SK-N-SH treated with all-trans-retinoic acid at 6 μM for 48 hours (cell line): ENCODE measurements around the gene KIRREL3.

Experiments
- ATAC-seq: fragments of 200-7000 bp; cut with Tn5 transposase; 3 replicates; pipeline ENCODE4 v1.9.1; 2020; ENCODE audit warnings: mild to moderate bottlenecking, moderate library complexity
- ARNTL ChIP-seq: fragments of 450-650 bp; formaldehyde crosslinking; IDR thresholded peaks from 2 replicates; pipeline ENCODE4 v1.5.0; 2020; ENCODE audit warnings: low read depth, mild to moderate bottlenecking, moderate library complexity, borderline replicate concordance
- BACH2 ChIP-seq: fragments of 250-450 bp; sonication (Bioruptor Pico); IDR thresholded peaks from 2 replicates; pipeline ENCODE4 v1.9.0; 2021; ENCODE audit warnings: mild to moderate bottlenecking, borderline replicate concordance
- CSDC2 ChIP-seq: fragments of 250-450 bp; sonication (Bioruptor Pico); IDR thresholded peaks from 2 replicates; pipeline ENCODE4 v1.5.0; 2020; ENCODE audit warnings: mild to moderate bottlenecking, moderate library complexity
- GLIS3 ChIP-seq: fragments of 250-450 bp; sonication (Bioruptor Pico); IDR thresholded peaks from 2 replicates; pipeline ENCODE4 v1.5.0; 2020; ENCODE audit warnings: mild to moderate bottlenecking, moderate library complexity
- ISL1 ChIP-seq: fragments of 250-450 bp; sonication (Bioruptor Pico); IDR thresholded peaks from 2 replicates; pipeline ENCODE4 v2.1.2; 2022; ENCODE audit warnings: mild to moderate bottlenecking, moderate library complexity
- OSR1 ChIP-seq: fragments of 250-450 bp; sonication (Bioruptor Pico); IDR thresholded peaks from 2 replicates; pipeline ENCODE4 v1.8.0; 2022; ENCODE audit warnings: moderate library complexity, mild to moderate bottlenecking, inconsistent platforms
- PATZ1 ChIP-seq: fragments of 250-450 bp; sonication (Bioruptor Pico); IDR thresholded peaks from 2 replicates; pipeline ENCODE4 v1.8.0; 2020; ENCODE audit warnings: mild to moderate bottlenecking, moderate library complexity, borderline replicate concordance
- PPARA ChIP-seq: fragments of 250-450 bp; sonication (Bioruptor Pico); IDR thresholded peaks from 2 replicates; pipeline ENCODE4 v1.5.0; 2020; ENCODE audit warnings: mild to moderate bottlenecking, borderline replicate concordance
- RARB ChIP-seq: fragments of 250-450 bp; sonication (Bioruptor Pico); IDR thresholded peaks from 2 replicates; pipeline ENCODE4 v1.8.0; 2021; ENCODE audit warnings: mild to moderate bottlenecking, moderate library complexity
- SNAI2 ChIP-seq: fragments of 250-450 bp; sonication (Bioruptor Pico); IDR thresholded peaks from 2 replicates; pipeline ENCODE4 v1.5.0; 2020; ENCODE audit warnings: mild to moderate bottlenecking, moderate library complexity
- TCF4 ChIP-seq: fragments of 250-450 bp; sonication (Bioruptor Pico); IDR thresholded peaks from 2 replicates; pipeline ENCODE4 v1.8.0; 2021; ENCODE audit warnings: mild to moderate bottlenecking, moderate library complexity, borderline replicate concordance
- TOX ChIP-seq: fragments of 250-450 bp; sonication (Bioruptor Pico); IDR thresholded peaks from 2 replicates; pipeline ENCODE4 v1.8.0; 2021; ENCODE audit warnings: mild to moderate bottlenecking, moderate library complexity, borderline replicate concordance
- ZC3H10 ChIP-seq: fragments of 250-450 bp; sonication (Bioruptor Pico); IDR thresholded peaks from 2 replicates; pipeline ENCODE4 v1.5.1; 2021; ENCODE audit warnings: mild to moderate bottlenecking, moderate library complexity
- ZFP3 ChIP-seq: fragments of 250-450 bp; sonication (Bioruptor Pico); IDR thresholded peaks from 2 replicates; pipeline ENCODE4 v1.5.0; 2020; ENCODE audit warnings: mild to moderate bottlenecking, moderate library complexity
- ZNF565 ChIP-seq: fragments of 450-650 bp; formaldehyde crosslinking; conservative IDR thresholded peaks from 2 replicates; pipeline ENCODE4 v1.5.0; 2020; ENCODE audit warnings: low read depth, mild to moderate bottlenecking, moderate library complexity
- ZNF70 ChIP-seq: fragments of 450-650 bp; formaldehyde crosslinking; IDR thresholded peaks from 2 replicates; pipeline ENCODE4 v1.5.0; 2020; ENCODE audit warnings: mild to moderate bottlenecking, moderate library complexity
- ZNF8 ChIP-seq: fragments of 450-650 bp; formaldehyde crosslinking; IDR thresholded peaks from 2 replicates; pipeline ENCODE4 v1.5.0; 2020; ENCODE audit warnings: mild to moderate bottlenecking, moderate library complexity
- TF ChIP-seq, protein P1 (sequence below): fragments of 250-450 bp; sonication (Bioruptor Pico); IDR thresholded peaks from 2 replicates; pipeline ENCODE4 v1.8.0; 2021; ENCODE audit warnings: low read depth, mild to moderate bottlenecking, moderate library complexity, borderline replicate concordance
- TF ChIP-seq, protein P2 (sequence below): fragments of 250-450 bp; sonication (Bioruptor Pico); IDR thresholded peaks from 2 replicates; pipeline ENCODE4 v1.5.1; 2021; ENCODE audit warnings: mild to moderate bottlenecking, moderate library complexity
- TF ChIP-seq, protein P3 (sequence below): fragments of 250-450 bp; sonication (Bioruptor Pico); IDR thresholded peaks from 2 replicates; pipeline ENCODE4 v1.5.1; 2020; ENCODE audit warnings: low read depth, mild to moderate bottlenecking, moderate library complexity

KIRREL3 gene

GRCh38 chr11:126838779-126839178, 161.8 kb downstream of the KIRREL3 start:
- TF ChIP-seq ZNF70 (CRISPR knock-in tag), result no peak
- no peak for TF ChIP-seq ZC3H10
- TF ChIP-seq ISL1 (CRISPR knock-in tag), result no peak
- no peak for TF ChIP-seq ARNTL (CRISPR knock-in tag)
- TF ChIP-seq TOX (CRISPR knock-in tag), result no peak
- no peak for TF ChIP-seq GLIS3 (CRISPR knock-in tag)
- no peak for TF ChIP-seq PPARA (CRISPR knock-in tag)
- TF ChIP-seq, protein P1, sequence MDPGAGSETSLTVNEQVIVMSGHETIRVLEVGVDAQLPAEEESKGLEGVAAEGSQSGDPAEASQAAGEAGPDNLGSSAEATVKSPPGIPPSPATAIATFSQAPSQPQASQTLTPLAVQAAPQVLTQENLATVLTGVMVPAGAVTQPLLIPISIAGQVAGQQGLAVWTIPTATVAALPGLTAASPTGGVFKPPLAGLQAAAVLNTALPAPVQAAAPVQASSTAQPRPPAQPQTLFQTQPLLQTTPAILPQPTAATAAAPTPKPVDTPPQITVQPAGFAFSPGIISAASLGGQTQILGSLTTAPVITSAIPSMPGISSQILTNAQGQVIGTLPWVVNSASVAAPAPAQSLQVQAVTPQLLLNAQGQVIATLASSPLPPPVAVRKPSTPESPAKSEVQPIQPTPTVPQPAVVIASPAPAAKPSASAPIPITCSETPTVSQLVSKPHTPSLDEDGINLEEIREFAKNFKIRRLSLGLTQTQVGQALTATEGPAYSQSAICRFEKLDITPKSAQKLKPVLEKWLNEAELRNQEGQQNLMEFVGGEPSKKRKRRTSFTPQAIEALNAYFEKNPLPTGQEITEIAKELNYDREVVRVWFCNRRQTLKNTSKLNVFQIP (CRISPR knock-in tag), result no peak
- TF ChIP-seq CSDC2, result no peak
- TF ChIP-seq, all 23 proteins: peak for 0
- ATAC-seq, result no peak

DNA sequence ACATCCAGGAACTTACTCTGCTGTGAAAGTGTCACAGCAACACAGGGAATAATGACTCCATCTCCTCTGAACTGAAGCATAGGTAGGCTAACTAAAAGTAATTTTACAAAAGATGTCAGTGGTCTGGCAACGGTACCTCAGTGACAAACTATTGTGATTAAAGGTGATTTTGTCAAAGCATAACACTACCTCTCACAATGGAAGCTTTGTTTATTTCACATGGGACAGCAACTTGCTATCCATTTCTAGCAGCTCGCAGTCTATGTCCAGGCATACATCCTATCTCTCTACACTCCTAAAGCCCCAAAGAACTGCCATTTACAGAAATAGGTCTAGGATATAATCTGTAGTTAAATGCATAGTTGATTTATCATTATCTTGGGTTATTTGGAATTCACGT, 163.0 kb downstream of the KIRREL3 start:
- ATAC-seq, result no peak
- TF ChIP-seq ZC3H10, result no peak
- no peak for TF ChIP-seq ARNTL (CRISPR knock-in tag)
- no peak for TF ChIP-seq TCF4
- TF ChIP-seq, protein P2, sequence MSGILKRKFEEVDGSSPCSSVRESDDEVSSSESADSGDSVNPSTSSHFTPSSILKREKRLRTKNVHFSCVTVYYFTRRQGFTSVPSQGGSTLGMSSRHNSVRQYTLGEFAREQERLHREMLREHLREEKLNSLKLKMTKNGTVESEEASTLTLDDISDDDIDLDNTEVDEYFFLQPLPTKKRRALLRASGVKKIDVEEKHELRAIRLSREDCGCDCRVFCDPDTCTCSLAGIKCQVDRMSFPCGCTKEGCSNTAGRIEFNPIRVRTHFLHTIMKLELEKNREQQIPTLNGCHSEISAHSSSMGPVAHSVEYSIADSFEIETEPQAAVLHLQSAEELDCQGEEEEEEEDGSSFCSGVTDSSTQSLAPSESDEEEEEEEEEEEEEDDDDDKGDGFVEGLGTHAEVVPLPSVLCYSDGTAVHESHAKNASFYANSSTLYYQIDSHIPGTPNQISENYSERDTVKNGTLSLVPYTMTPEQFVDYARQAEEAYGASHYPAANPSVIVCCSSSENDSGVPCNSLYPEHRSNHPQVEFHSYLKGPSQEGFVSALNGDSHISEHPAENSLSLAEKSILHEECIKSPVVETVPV, result no peak
- no peak for TF ChIP-seq BACH2 (CRISPR knock-in tag)
- TF ChIP-seq, protein P1 (CRISPR knock-in tag), result no peak
- TF ChIP-seq PPARA (CRISPR knock-in tag), result no peak
- TF ChIP-seq GLIS3 (CRISPR knock-in tag), result no peak
- TF ChIP-seq, protein P3, sequence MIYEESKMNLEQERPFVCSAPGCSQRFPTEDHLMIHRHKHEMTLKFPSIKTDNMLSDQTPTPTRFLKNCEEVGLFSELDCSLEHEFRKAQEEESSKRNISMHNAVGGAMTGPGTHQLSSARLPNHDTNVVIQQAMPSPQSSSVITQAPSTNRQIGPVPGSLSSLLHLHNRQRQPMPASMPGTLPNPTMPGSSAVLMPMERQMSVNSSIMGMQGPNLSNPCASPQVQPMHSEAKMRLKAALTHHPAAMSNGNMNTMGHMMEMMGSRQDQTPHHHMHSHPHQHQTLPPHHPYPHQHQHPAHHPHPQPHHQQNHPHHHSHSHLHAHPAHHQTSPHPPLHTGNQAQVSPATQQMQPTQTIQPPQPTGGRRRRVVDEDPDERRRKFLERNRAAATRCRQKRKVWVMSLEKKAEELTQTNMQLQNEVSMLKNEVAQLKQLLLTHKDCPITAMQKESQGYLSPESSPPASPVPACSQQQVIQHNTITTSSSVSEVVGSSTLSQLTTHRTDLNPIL, result no peak

GRCh38 chr11:126834573-126834972, 166.0 kb downstream of the KIRREL3 start:
- peak; percentile 74 for ATAC-seq
- TF ChIP-seq ARNTL (CRISPR knock-in tag) (no peak), ZC3H10 (no peak), RARB (no peak), OSR1 (CRISPR knock-in tag) (no peak), PATZ1 (no peak), ZNF565 (no peak), BACH2 (CRISPR knock-in tag) (no peak), ZNF70 (CRISPR knock-in tag) (no peak), ZNF8 (no peak), CSDC2 (no peak), ZFP3 (CRISPR knock-in tag) (no peak), TCF4 (no peak), SNAI2 (CRISPR knock-in tag) (no peak), GLIS3 (CRISPR knock-in tag) (no peak), PPARA (CRISPR knock-in tag) (no peak)
- TF ChIP-seq, protein P1 (CRISPR knock-in tag), result no peak
- TF ChIP-seq, protein P3, result no peak
- TF ChIP-seq, protein P2, result no peak
